HCT116 (cell line): ENCODE data around the gene TBC1D12. TPM values are rescaled to one million over a fixed set of nuclear protein-coding genes. Genes with fewer than 3 reads are reported as not detected.

Source experiments
- ATAC-seq: fragments of 200-7000 bp; cut with Tn5 transposase; 2 replicates; pipeline ENCODE4 v1.9.1; 2020; ENCODE audit warnings: mild to moderate bottlenecking, moderate library complexity
- BruUV-seq: library from RNA; stranded (reverse); fragments of 400-500 nt; replicated peaks from 2 replicates; lab custom pipeline; 2021; lab: Mats Ljungman, UMichigan
- CTCF ChIA-PET: fragments of 300-600 bp; sonication (Branson Sonifier 250); formaldehyde crosslinking; loops from one replicate; lab custom pipeline; 2021; ENCODE audit warnings: antibody characterized with exemption; lab: Charles Lee
- POLR2A ChIA-PET: fragments of 300-600, 350-600 bp; sonication (Branson Sonifier 250); formaldehyde crosslinking; loops from one replicate; lab custom pipeline; 2021; ENCODE audit warnings: antibody characterized with exemption; lab: Charles Lee
- RAD21 ChIA-PET, 2 experiments: fragments of 300-600 bp; sonication (Branson Sonifier 250); formaldehyde crosslinking; loops; one replicate each; lab custom pipeline; 2023; ENCODE audit warnings: low total read pairs in 2 of 2; ENCODE audit not compliant: uncharacterized antibody in 2 of 2, unreplicated experiment in 2 of 2, low non-redundant PET in 1 of 2; lab: Charles Lee
- DNase-seq: peaks from one replicate; pipeline ENCODE4 v3.0.0-alpha.2; 2010; ENCODE audit warnings: low read depth, low spot score
- H2AFZ ChIP-seq: fragments of 200-600 bp; shearing (Covaris generic), sonication (generic); 2 replicates; pipeline ENCODE4 v1.6.1; 2017; ENCODE audit warnings: low read depth, mixed run types, mixed read lengths, antibody characterized with exemption, low read length; ENCODE audit not compliant: poor library complexity, severe bottlenecking
- H3K27ac ChIP-seq: 2 replicates; pipeline ENCODE4 v1.5.1; 2012; ENCODE audit warnings: low read depth, low read length
- H3K27me3 ChIP-seq: fragments of 200-600 bp; sonication (generic); 2 replicates; pipeline ENCODE4 v1.6.1; 2016; ENCODE audit warnings: mixed run types, low read length, mixed read lengths; ENCODE audit not compliant: insufficient read depth
- H3K36me3 ChIP-seq, 2 experiments: fragments of 200-500 bp in 1 of 2; fragments of 200-600 bp in 1 of 2; sonication (Bioruptor generic) in 1 of 2; sonication (generic) in 1 of 2; 2 replicates each; pipeline versions ENCODE4 v1.5.1 to v1.6.1; 2014 to 2016; ENCODE audit warnings: low read length in 2 of 2, inconsistent platforms in 1 of 2, mixed read lengths in 1 of 2, mixed run types in 1 of 2; ENCODE audit not compliant: insufficient read depth in 2 of 2, control insufficient read depth in 1 of 2
- H3K4me1 ChIP-seq, 2 experiments: fragments of 200-600 bp in 1 of 2; sonication (generic) in 1 of 2; 2 replicates each; pipeline versions ENCODE4 v1.5.1 to v1.6.1; 2012 to 2017; ENCODE audit warnings: low read length in 2 of 2, inconsistent platforms in 1 of 2, mild to moderate bottlenecking in 1 of 2, mixed read lengths in 1 of 2, mixed run types in 1 of 2, moderate library complexity in 1 of 2; ENCODE audit not compliant: insufficient read depth in 2 of 2, control insufficient read depth in 1 of 2
- H3K4me2 ChIP-seq: fragments of 200-600 bp; sonication (generic); 2 replicates; pipeline ENCODE4 v1.6.1; 2017; ENCODE audit warnings: mixed run types, low read length, mixed read lengths
- H3K4me3 ChIP-seq, 2 experiments: fragments of 200-600 bp in 1 of 2; sonication (generic) in 1 of 2; replicated peaks in 1 of 2; 2 replicates each; pipeline ENCODE4 v1.5.1; 2011 to 2016; ENCODE audit warnings: low read length in 2 of 2, control low read depth in 1 of 2, low read depth in 1 of 2, mild to moderate bottlenecking in 1 of 2, mixed read lengths in 1 of 2, mixed run types in 1 of 2
- H3K79me2 ChIP-seq: fragments of 200-600 bp; sonication (generic); 2 replicates; pipeline ENCODE4 v1.6.1; 2017; ENCODE audit warnings: mild to moderate bottlenecking, mixed run types, low read length, moderate library complexity, mixed read lengths; ENCODE audit not compliant: insufficient read depth
- H3K9ac ChIP-seq: fragments of 200-600 bp; sonication (generic); 2 replicates; pipeline ENCODE4 v1.6.1; 2016; ENCODE audit warnings: low read length, mixed read lengths
- H3K9me2 ChIP-seq: fragments of 200-600 bp; sonication (generic), shearing (Covaris generic); 2 replicates; pipeline ENCODE4 v1.6.1; 2017; ENCODE audit warnings: mixed run types, mild to moderate bottlenecking, moderate library complexity; ENCODE audit not compliant: insufficient read depth
- H3K9me3 ChIP-seq, 2 experiments: fragments of 200-500 bp in 1 of 2; fragments of 200-600 bp in 1 of 2; sonication (Bioruptor generic) in 1 of 2; sonication (generic) in 1 of 2; 2 replicates each; pipeline ENCODE4 v1.6.1; 2014 to 2017; ENCODE audit warnings: low read length in 2 of 2, mixed read lengths in 2 of 2, inconsistent platforms in 1 of 2, low read depth in 1 of 2, mild to moderate bottlenecking in 1 of 2, mixed run types in 1 of 2, moderate library complexity in 1 of 2; ENCODE audit not compliant: control insufficient read depth in 1 of 2, insufficient read depth in 1 of 2
- H4K20me1 ChIP-seq: fragments of 200-600 bp; sonication (generic), shearing (Covaris generic); 2 replicates; pipeline ENCODE4 v1.6.1; 2017; ENCODE audit warnings: mixed run types, mild to moderate bottlenecking, moderate library complexity; ENCODE audit not compliant: insufficient read depth
- CEBPB ChIP-seq: IDR thresholded peaks from 2 replicates; pipeline ENCODE4 v1.6.1; 2012; ENCODE audit warnings: low read depth
- EGR1 ChIP-seq: IDR thresholded peaks from 2 replicates; pipeline ENCODE4 v1.6.1; 2012; ENCODE audit warnings: low read depth
- EZH2 ChIP-seq: fragments of 200-600 bp; sonication (generic); IDR thresholded peaks from 2 replicates; pipeline ENCODE4 v1.6.1; 2017; ENCODE audit warnings: antibody characterized with exemption, mixed run types
- FOSL1 ChIP-seq: IDR thresholded peaks from 2 replicates; pipeline ENCODE4 v1.6.1; 2012; ENCODE audit warnings: low read depth
- JUND ChIP-seq: IDR thresholded peaks from 2 replicates; pipeline ENCODE4 v1.6.1; 2012
- POLR2A ChIP-seq: IDR thresholded peaks from 2 replicates; pipeline ENCODE4 v1.7.0; 2011; ENCODE audit warnings: borderline replicate concordance; ENCODE audit not compliant: insufficient read depth, insufficient read length; ENCODE audit errors: extremely low read depth
- SIN3A ChIP-seq: IDR thresholded peaks from 2 replicates; pipeline ENCODE4 v1.6.1; 2012; ENCODE audit warnings: low read depth
- TCF7L2 ChIP-seq: IDR thresholded peaks from 2 replicates; pipeline ENCODE4 v1.7.0; 2011; ENCODE audit warnings: borderline replicate concordance, inconsistent platforms; ENCODE audit not compliant: insufficient read depth, insufficient read length; ENCODE audit errors: extremely low read depth
- intact Hi-C: fragments of 100-400 bp; cut with micrococcal nuclease; formaldehyde crosslinking; loops from 2 replicates; pipeline ENCODE4 v1.10.0; 2022
- total RNA-seq: library from RNA; stranded (reverse); gene quantifications from one replicate; pipeline ENCODE4 v1.2.1, GENCODE V29; 2021; ENCODE audit not compliant: unreplicated experiment
- TF ChIP-seq, protein P1 (sequence below): IDR thresholded peaks from 2 replicates; pipeline ENCODE4 v1.6.1; 2011; ENCODE audit warnings: mild to moderate bottlenecking, low read length, moderate library complexity; ENCODE audit not compliant: insufficient replicate concordance; ENCODE audit errors: extremely low read depth
- TF ChIP-seq, protein P2 (sequence below): IDR thresholded peaks from 2 replicates; pipeline ENCODE4 v1.6.1; 2012; ENCODE audit warnings: low read depth
- TF ChIP-seq, protein P3 (sequence below): IDR thresholded peaks from 2 replicates; pipeline ENCODE4 v1.6.1; 2012
- TF ChIP-seq, protein P4 (sequence below): IDR thresholded peaks from 2 replicates; pipeline ENCODE4 v1.6.1; 2012

TBC1D12 gene
- total RNA-seq, 1 experiment from 2014 or later = 7.1 TPM

DNA sequence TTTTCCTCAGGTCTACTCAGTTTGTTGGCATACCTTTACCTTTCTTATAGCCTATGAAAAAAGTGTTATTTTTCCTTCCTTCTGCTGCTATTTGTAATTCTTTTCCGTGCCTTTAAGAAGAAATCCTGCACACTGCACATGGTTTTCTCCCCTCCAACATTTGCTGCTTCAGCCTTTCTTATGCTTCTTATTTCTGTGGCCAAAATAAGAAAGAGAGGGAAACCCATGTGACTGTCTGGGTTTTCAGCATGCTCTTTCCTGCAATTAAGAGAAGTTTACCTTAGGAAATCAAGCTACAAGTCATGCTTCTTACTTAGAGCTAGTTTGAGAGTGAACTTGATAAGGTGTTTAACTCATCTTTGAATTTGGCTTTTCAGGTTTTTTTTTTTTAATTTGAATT, 11.0 kb downstream of the TBC1D12 start:
- no peak for ATAC-seq
- CTCF ChIA-PET = no interaction called here
- RAD21 ChIA-PET = no interaction called here

DNA sequence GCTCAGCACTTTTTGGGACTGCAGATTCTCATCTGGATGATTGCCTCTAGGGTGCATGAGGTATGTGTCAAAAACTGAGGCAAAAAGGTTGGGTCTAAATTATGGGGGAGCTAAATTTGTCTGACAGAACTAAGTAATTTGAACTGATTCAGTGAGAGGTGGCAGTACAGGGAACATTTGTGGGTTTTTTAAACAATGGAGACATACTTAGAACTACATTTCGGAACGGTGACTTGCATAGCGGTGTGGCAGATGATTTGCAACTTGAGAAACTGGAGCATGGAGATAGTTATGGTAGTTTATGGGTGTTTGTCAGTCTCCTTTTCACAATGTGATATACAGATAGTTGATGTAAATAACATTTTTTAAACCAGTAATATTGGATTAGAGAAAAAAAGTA, 14.6 kb downstream of the TBC1D12 start:
- no peak overlapping the region for H2AFZ ChIP-seq
- no peaks in the 10 kb centered on the region for H3K9me3 ChIP-seq
- ATAC-seq (no peak), DNase-seq (no peak)
- no peak overlapping the region for H3K4me3 ChIP-seq
- BruUV-seq = no TSS peak
- no peak overlapping the region for H3K9ac ChIP-seq
- TF ChIP-seq, protein P1, sequence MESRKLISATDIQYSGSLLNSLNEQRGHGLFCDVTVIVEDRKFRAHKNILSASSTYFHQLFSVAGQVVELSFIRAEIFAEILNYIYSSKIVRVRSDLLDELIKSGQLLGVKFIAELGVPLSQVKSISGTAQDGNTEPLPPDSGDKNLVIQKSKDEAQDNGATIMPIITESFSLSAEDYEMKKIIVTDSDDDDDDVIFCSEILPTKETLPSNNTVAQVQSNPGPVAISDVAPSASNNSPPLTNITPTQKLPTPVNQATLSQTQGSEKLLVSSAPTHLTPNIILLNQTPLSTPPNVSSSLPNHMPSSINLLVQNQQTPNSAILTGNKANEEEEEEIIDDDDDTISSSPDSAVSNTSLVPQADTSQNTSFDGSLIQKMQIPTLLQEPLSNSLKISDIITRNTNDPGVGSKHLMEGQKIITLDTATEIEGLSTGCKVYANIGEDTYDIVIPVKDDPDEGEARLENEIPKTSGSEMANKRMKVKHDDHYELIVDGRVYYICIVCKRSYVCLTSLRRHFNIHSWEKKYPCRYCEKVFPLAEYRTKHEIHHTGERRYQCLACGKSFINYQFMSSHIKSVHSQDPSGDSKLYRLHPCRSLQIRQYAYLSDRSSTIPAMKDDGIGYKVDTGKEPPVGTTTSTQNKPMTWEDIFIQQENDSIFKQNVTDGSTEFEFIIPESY = no peak
- TF ChIP-seq, protein P2, sequence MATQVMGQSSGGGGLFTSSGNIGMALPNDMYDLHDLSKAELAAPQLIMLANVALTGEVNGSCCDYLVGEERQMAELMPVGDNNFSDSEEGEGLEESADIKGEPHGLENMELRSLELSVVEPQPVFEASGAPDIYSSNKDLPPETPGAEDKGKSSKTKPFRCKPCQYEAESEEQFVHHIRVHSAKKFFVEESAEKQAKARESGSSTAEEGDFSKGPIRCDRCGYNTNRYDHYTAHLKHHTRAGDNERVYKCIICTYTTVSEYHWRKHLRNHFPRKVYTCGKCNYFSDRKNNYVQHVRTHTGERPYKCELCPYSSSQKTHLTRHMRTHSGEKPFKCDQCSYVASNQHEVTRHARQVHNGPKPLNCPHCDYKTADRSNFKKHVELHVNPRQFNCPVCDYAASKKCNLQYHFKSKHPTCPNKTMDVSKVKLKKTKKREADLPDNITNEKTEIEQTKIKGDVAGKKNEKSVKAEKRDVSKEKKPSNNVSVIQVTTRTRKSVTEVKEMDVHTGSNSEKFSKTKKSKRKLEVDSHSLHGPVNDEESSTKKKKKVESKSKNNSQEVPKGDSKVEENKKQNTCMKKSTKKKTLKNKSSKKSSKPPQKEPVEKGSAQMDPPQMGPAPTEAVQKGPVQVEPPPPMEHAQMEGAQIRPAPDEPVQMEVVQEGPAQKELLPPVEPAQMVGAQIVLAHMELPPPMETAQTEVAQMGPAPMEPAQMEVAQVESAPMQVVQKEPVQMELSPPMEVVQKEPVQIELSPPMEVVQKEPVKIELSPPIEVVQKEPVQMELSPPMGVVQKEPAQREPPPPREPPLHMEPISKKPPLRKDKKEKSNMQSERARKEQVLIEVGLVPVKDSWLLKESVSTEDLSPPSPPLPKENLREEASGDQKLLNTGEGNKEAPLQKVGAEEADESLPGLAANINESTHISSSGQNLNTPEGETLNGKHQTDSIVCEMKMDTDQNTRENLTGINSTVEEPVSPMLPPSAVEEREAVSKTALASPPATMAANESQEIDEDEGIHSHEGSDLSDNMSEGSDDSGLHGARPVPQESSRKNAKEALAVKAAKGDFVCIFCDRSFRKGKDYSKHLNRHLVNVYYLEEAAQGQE = no peak
- TF ChIP-seq POLR2A (no peak), SIN3A (no peak), JUND (no peak), FOSL1 (no peak), EGR1 (no peak)
- TF ChIP-seq, protein P3, sequence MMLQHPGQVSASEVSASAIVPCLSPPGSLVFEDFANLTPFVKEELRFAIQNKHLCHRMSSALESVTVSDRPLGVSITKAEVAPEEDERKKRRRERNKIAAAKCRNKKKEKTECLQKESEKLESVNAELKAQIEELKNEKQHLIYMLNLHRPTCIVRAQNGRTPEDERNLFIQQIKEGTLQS = no peak
- TF ChIP-seq, protein P4, sequence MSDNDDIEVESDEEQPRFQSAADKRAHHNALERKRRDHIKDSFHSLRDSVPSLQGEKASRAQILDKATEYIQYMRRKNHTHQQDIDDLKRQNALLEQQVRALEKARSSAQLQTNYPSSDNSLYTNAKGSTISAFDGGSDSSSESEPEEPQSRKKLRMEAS = no peak
- intact Hi-C loops = no loop called here
- CTCF ChIA-PET = interaction anchor here (1.1 kb wide), 1 partner anchor 27 kb away, joined by 3 read pairs; no protein-coding TSS in a partner anchor
- H4K20me1 ChIP-seq = 0 out of 2 replicates have a peak, but pooled peaks cover 3% of the 10 kb centered on the region
- H3K36me3 ChIP-seq = no peaks in the 10 kb centered on the region
- no peaks in the 10 kb centered on the region for H3K9me2 ChIP-seq
- RAD21 ChIA-PET = no interaction called here
- H3K79me2 ChIP-seq = peaks cover 19% of the 10 kb centered on the region
- H3K4me1 ChIP-seq = peaks cover 0 to 3% of the 10 kb centered on the region in 2 experiments; a peak in 2 of 4 replicates
- H3K27me3 ChIP-seq = no peaks in the 10 kb centered on the region
- POLR2A ChIA-PET = no interaction called here
- H3K4me2 ChIP-seq = no peak overlapping the region
- no peak overlapping the region for H3K27ac ChIP-seq

More for the DNA sequence above, 11.0 kb downstream of the TBC1D12 start:
- intact Hi-C loops = no loop called here
- Histone ChIP-seq H3K27me3 (no peaks in the 10 kb centered on the region), H3K9me3 (no peaks in the 10 kb centered on the region), H3K4me1 (no peaks in the 10 kb centered on the region), H4K20me1 (0 out of 2 replicates have a peak, but pooled peaks cover 3% of the 10 kb centered on the region), H3K27ac (no peak overlapping the region), H3K36me3 (no peaks in the 10 kb centered on the region), H3K4me3 (no peak overlapping the region), H3K79me2 (peaks cover 47% of the 10 kb centered on the region), H2AFZ (no peak overlapping the region), H3K4me2 (no peak overlapping the region), H3K9ac (no peak overlapping the region), H3K9me2 (no peaks in the 10 kb centered on the region)
- TF ChIP-seq EGR1 = no peak
- TF ChIP-seq TCF7L2 = no peak
- no peak for TF ChIP-seq CEBPB
- TF ChIP-seq, protein P3 = no peak
- no peak for TF ChIP-seq EZH2
- no peak for DNase-seq
- POLR2A ChIA-PET = no interaction called here
- BruUV-seq = no TSS peak
